ENCODE data around the gene ZNF280D.
"Not testable (repeated sequence)": the region's sequence is repeated elsewhere in the genome, so short reads cannot be mapped to it uniquely, and the experiment has no call there.

ZNF280D gene, protein sequence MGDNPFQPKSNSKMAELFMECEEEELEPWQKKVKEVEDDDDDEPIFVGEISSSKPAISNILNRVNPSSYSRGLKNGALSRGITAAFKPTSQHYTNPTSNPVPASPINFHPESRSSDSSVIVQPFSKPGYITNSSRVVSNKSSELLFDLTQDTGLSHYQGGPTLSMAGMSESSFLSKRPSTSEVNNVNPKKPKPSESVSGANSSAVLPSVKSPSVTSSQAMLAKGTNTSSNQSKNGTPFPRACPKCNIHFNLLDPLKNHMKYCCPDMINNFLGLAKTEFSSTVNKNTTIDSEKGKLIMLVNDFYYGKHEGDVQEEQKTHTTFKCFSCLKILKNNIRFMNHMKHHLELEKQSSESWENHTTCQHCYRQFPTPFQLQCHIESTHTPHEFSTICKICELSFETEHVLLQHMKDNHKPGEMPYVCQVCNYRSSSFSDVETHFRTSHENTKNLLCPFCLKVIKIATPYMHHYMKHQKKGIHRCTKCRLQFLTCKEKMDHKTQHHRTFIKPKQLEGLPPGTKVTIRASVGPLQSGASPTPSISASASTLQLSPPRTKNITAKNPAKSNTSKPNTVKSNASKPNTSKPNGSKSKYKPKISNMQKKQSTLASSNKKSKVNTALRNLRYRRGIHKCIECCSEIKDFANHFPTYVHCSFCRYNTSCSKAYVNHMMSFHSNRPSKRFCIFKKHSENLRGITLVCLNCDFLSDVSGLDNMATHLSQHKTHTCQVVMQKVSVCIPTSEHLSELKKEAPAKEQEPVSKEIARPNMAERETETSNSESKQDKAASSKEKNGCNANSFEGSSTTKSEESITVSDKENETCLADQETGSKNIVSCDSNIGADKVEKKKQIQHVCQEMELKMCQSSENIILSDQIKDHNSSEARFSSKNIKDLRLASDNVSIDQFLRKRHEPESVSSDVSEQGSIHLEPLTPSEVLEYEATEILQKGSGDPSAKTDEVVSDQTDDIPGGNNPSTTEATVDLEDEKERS

DNA sequence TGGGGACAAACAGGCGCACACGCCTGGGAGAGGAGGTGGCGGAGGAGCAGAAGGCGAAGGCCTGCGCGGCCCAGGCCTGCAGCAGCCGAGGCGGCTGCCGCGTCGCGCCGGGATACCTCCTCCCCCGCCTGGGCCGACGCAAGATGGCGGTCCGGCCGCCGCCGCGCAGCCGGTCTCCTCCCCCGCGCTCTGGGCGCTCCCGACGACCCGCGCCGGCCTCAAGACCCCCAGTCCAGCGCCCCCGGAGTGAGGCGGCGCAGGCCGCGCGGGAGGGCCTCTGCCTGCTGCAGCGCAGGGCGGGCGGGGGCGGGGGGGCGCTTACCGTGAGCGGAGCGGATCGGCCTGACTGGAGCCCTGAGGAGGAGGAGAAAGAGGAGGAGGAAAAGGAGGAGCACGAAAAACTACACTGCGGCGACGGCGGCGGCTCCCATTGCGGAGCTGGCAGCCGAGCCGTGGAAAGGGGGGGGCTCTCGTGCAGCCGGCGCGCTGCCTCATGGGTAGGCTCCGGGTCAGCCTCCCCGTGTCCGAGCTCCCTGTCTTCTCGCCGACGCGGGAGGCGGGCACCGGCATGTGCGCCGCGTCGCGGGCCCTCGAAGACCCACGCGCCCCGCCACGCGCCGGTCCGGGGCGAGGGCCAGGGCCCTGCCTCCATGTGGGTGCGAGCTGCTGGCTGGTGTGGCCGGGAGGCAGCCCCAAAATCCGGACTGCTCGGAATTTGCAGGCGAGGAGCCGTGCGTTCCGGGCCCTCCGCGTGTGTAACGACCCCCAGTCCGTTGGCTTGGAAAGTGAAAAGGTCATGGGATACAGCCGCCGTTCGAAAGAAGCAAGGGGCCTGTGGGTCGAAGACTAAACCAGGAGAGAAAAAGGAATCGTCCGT, at the start of gene ZNF280D:
Gene ZNF280D (minus strand): TSS at position 374 of the 877 bp plus-strand sequence. CDS start 26,400 bp downstream, outside the sequence.
- peak; percentile 85 for DNase-seq

- no peak for DNase-seq
Observed at GRCh38 chr15:56782306-56782705, 49.0 kb upstream of the ZNF280D start.

DNA sequence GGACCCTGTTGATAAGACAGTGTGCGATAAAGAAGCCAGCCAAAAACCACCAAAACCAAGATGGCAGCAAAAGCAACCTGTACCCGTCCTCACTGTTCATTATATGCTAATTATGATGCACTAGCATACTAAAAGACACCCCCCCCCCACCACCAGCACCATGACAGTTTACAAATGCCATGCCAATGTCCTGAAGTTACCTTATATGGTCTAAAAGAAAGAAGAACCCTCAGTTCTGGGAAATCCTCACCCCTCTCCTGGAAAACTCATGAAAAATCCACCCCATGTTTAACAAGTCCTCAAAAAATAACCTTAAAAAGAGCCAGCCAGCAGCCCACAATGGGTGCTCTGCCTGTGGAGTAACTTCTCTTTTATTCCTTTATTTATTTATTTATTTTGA, 48.4 kb upstream of the ZNF280D start:
- no peak for DNase-seq

DNA sequence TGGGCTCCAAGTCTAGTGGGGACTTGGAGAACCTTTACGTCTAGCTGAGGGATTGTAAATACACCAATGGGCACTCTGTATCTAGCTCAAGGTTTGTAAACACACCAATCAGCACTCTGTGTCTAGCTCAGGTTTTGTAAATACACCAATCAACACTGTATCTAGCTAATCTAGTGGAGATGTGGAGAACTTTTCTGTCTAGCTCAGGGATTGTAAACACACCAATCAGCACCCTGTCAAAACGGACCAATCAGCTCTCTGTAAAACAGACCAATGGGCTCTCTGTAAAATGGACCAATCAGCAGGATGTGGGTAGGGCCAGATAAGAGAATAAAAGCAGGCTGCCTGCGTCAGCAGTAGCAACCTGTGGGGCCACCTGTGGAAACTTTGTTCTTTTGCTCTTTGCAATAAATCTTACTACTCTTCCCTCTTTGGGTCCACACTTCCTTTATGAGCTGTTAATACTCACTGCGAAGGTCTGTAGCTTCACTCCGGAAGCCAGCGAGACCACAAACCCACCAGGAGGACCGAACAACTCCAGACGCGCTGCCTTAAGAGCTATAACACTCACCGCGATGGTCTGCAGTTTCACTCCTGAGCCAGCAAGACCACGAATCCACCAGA, 46.9 kb upstream of the ZNF280D start:
- DNase-seq, result not testable (repeated sequence)

- not testable (repeated sequence) for DNase-seq
Observed at GRCh38 chr15:56779449-56779848, 46.1 kb upstream of the ZNF280D start.

DNA sequence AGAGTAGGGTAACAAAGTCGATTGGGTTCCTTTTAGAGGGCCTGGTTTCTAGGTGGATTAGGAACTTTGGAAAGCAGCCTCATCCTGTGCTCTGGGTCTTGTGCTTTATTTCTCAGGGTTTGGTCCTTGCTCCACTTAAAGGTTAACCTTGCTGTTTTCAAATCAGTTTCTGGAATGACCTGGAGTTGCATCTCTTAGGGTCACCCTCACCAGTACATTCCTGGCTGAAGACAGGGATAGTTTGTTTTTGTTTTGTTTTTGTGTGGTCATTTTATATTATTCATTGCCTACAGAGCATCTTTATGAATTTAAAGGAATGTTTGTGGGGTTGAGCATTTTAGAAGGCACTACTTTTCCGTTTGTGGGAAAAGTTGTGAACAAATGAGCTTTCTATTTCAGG, 45.5 kb upstream of the ZNF280D start:
- no peak for DNase-seq

DNA sequence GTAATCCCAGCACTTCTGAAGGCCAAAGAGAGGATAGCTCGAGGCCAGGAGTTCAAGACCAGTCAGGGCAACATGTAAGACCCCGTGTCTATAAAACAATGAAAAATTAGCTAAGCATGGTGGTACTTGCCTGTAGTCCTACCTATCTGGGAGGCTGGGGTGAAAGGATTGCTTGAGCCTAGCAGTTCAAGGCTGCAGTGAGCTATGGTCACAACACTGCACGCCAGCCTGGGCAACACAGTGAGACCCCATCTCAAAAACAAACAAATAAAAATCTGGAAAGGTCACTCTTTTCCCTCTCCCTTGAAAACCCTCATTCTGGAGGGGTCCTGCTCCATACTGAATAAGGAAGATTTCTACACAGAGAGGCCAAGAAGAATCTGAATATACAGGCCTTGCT, 43.5 kb upstream of the ZNF280D start:
- DNase-seq, result no peak

GRCh38 chr15:56775641-56776040, 42.3 kb upstream of the ZNF280D start:
- DNase-seq, result no peak

DNA sequence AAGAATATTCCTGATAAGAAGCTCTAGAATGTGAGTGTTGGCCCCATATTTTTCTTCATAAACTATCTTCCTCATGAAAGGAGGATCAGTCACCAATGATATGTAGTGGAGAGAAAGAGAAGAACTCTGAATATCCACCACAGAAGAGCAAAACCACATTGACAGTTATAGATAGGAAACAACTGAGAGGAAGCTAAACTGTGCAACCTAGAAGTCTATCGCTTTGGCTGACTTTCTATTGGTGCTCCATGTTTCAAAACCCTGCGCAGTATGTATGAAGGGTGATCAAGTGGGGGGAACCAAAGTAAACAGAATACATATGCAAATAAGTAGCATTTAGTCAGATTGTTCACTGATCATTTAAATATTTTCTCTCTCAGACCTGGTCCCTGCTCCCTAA, 41.0 kb upstream of the ZNF280D start:
- no peak for DNase-seq

DNA sequence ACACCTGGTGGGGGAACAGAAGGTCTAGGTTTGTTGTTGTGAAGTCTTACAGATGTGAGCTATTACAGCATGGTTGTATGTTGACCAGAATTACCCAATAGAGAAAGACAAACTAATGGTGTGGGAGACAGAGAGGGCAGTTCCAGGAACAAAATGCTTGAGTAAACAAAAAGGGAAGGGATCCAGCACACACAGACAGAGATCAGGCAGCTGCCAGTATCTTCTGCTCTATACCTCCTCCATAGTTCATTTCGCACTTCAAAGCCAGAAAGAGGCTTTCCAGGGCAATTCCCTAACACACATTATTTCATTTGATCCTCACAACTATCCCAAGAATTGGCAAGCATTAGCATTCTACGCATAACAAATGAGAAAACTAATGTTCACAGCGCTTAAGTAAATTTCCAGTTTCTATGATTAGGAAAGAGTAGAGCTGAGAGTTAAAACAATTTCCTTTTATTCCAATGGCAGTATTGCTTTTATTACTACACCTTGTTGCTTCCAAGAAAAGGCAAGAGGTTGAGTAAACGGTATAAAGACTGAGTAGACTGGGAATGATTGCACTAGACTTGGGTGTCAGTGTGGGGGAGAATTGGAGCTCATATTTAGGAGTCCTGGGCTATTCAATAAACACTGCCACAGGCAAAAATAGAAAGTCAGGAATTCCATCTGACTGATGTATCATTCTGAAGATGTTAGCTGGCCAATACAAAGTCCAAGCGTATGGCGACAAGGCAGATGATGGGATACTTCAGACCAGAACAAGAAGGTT, 39.7 kb upstream of the ZNF280D start:
- no peak for DNase-seq

GRCh38 chr15:56770173-56770572, 36.9 kb upstream of the ZNF280D start:
- no peak for DNase-seq

- DNase-seq, result no peak
Observed at GRCh38 chr15:56767315-56767714, 34.0 kb upstream of the ZNF280D start.

DNA sequence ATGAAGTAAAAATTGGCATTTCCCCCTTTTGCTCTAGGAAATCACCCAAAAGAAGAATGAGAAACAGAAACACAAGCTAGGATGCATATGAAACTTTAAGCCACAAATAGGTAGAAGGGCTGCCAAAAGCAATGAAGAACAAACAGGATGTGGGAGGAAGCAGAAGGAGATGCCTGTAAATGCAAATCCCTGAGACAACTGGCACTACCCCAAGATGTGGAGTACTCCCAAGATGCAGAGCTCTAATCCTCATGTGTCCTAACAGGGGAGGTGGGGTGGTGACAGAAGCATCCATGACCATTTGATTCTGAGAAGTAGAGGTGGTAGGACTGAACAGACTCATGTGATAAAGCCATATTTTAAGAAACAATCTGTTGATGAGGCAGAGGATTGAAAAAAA, 31.9 kb upstream of the ZNF280D start:
- DNase-seq, result no peak

DNA sequence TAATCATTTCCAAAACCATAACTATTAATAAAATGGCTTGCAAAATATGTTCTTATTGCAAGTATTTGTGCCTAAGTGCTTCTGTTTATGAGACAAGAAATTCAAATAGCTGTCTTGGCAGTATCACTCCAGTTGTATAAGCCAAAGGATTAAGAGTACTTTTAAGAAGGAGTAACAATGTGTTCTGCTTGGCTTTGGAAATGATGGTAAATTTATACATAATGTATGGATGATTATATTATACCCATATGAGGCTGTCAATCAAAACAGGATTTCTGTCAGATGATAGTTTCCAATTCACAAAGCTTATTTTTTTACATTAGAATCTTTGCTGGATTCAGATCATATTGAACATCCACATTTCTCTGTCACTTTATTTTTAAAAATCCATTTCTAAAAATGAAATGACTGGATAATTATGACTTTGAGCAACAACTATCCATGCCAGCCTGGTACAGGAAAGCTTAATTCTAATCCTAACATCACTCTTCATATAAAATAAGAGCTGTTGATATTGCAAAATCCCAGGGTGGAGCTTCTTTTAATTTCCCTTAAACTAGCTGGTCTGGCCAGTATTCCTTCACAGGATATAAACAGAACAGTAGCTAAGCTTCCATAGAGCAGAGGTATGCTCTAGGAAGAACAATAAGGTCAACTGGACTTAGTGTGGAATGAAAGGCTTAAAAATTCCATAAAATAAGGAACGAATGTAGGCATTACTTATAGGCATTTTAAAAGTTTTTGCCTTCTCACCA, 30.0 kb upstream of the ZNF280D start:
- DNase-seq, result no peak

- DNase-seq, result no peak
Observed at GRCh38 chr15:56760186-56760585, 26.9 kb upstream of the ZNF280D start.

GRCh38 chr15:56759450-56759845, 26.1 kb upstream of the ZNF280D start:
- DNase-seq, result no peak

- no peak for DNase-seq
Observed at GRCh38 chr15:56758770-56759449, 25.6 kb upstream of the ZNF280D start.

- DNase-seq, result no peak
Observed at GRCh38 chr15:56757875-56758274, 24.6 kb upstream of the ZNF280D start.

DNA sequence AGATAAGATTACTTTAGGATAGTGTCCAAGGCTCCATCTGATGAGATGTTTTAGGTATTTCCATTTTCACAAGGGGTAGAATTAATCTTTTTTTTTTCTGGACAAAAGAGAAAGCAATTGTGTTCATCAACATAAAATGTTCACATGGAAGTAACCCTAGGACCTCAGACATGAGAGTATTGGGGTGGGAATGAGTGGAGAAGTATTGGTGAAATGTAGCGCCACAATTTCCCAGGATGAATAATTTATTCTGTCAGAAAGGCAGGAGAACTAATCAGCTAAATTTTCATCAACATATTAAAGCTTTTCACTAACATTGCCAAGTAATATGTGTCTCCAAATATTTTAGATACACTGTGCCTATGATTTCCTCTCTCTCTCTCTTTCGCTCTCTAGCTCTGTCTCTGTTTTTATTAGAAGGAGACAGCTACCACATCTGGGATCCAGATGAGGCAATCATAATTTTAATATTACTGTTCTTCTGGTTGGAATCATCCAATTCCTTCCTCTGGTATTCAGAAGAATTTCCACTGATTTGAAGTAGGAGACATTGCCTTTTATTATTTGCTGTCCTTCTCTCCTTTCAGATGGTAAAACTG, 21.6 kb upstream of the ZNF280D start:
- DNase-seq, result no peak

DNA sequence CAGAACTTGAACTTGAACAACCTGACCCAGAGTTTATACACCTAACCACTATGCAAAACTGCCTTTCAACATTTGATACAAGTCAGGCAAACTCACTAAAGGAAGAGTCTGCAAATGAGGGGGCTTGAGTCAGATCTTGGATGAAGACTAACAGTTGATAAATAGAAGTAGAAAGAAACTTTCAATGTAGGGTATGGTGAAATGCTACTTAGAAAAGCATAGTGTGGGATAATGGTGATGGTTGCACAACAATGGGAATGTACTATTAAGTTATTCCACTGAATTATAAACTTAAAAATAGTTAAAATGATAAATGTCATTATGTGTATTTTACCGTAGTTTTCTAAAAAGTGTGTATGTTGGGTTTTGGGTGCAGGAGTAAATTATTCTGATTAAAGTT, 19.7 kb upstream of the ZNF280D start:
- DNase-seq, result no peak

All from CD4-positive, alpha-beta T cell treated with Interleukin-12 subunit alpha and Interleukin-12 subunit beta, for 1 hour (primary cell).